Measurements from ENCODE around the gene WDPCP.
"Not testable (repeated sequence)": the region's sequence is repeated elsewhere in the genome, so short reads cannot be mapped to it uniquely, and the experiment has no call there.

The WDPCP gene

DNA sequence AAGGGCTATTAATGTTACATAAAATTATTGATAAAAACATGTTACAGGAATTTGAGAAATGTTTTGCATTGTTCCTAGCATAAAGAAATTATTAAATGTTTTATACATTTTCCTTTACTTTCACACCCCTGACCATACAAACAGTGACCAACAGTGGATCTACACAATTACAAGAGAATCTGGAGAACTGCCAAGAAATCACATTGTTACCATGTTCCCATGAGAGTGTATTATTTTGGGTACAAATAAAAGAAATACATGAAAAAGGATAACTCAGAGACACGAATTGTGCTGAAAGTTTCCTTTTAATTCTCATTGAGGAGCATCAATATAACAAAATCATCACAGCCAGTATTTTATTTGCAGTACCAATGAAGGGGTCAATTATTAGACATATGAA, 150.1 kb downstream of the WDPCP start:
- no peak for DNase-seq

DNA sequence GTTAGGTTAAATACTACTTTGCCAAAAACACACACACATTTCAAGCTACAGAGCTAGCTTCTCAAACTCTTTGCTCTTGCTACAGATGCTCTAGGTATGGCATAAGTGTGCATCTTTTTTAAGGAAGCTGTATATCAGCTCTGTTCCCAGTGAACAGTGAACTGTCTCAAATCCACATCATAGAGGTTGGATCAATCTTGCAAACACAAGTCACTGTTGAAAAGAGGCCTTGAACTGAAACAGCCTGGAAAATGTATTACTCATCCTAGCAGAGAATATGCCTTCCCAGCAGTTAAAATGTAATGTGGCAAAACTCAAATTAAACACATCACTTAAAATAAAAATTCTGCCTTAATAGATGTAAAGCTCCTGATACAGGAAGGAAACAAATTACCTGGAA, 151.8 kb downstream of the WDPCP start:
- no peak for DNase-seq

DNA sequence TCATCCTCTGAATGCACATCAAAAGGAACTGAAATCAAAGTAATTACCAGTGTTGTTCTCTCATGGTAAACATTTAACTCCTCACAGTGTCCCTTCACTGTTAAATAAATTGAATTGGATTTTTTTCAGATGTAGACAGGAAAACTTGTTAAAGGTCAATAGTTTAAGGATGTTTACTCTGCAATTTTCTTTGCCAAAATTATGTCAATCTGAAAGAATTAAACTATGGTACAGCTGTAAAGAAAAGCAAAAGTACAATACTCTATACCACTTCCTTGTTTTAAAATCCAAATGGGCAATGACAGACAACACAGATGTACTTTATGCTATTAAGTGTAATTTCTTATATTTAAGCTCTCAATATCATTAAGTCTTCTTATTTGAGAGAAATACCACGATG, 153.2 kb downstream of the WDPCP start:
- no peak for DNase-seq

DNA sequence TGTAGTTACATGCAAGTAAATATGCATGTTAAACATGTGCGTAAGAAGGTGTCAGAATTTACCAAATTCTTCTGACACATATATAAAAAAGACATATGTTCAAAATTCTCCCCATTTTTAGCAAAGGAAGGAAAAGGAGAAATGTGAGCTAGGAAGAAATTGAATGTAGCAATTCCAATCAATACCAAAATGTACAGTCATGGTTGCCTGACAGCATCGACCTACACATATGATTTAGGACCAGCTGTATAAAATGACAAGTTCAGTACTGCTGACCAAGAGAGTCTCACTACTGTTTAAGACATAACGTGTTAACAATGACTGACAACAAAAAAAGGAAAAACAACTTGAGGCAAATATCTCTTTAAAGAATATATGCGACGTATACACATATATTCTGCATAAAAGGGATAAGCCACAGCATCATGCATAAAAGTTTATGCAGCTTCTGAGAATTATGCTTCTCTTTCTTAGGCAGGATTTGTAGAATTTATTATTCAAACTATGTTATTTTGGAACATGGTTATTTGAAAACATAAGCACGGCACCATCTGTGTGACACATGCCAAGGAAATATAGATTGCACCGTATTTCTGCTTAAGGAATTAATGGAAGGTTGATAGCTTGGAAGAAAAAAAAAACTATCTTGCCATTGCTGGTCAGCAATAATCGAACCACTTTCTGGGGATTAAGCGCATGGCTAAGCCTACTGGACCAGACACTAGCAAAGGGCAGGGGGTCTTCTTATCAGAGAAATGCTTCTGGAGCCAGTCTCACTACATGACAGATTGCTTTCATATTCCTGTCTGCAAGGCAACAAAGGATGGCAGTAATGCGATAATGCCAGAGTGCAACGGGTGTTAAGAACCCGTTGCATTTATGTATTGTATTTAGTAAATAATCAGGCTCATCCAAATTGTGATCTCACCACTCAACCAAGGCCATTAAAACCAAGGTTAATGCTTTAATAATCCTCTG, 154.0 kb downstream of the WDPCP start:
- DNase-seq: no peak

DNA sequence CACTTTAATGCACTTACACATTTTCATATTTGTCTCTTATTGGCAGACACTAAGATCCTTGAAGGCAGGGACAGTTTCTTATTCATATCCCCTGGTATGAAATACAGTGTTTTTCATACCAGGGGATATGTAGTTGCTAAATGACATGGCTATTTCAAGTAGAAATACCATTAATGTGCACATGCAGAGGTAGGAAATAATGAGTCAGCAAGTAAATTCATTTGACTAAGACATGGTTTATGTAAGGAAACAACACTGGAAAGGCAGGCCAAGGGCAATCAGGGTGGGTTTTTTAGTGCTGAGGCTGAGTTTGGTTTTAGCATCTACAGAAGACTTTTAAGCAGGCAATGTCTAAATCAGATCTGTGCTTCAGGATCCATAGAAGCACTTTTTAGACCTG, 155.9 kb downstream of the WDPCP start:
- DNase-seq: no peak

- no peak for DNase-seq
Measured at GRCh38 chr2:63425606-63426005, 162.7 kb downstream of the WDPCP start.

DNA sequence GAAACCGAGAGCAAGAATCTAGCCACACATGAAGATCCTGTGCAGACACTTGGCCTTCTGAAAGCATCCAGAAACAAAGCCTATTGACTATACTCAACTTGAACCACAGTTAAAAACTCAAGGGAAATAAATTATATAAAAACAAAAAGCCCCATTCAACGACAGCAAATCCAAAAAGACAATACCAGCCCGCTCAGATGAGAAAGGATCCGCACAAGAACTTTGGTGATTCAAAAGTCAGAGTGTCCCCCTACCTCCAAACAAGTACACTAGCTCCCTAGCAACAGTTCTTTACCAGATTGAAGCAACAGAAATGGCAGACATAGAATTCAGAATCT, 163.2 kb downstream of the WDPCP start:
- DNase-seq: no peak

DNA sequence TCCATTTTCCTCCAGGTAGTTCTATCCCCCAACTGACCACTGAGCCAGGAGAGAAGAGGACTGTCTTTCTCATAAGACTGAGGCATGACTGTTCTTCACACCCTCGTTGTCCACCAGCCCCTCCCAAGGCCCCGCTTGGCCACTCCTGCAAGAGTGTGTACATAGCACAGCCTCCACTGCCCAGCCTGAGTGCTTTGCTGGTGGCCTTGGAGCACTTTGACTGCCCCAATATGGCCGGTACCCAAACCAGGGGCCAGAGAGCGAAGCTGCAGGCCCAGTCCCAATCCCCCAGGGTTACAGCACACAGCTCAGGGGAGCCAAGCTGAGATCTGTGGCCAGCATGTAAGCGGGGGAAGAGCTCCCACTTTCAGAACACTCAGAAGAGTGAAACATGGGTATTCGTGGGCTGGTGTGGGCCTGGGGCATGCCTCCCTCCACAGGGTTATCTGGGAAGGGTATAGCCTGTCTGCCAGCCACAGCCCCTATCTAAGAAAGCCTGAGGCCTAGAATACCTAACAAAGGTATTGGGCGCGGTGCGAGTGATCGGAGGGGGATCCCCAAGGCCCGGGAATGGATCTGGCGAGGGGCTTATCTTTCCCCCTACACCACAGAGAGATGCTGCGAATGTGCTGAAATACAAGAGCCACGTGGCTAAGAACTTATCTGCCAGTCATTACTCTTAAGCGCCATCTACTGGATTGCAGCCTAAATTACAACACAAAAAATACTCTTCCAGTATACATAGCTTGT, 163.8 kb downstream of the WDPCP start:
- peak; percentile 2 for DNase-seq

DNA sequence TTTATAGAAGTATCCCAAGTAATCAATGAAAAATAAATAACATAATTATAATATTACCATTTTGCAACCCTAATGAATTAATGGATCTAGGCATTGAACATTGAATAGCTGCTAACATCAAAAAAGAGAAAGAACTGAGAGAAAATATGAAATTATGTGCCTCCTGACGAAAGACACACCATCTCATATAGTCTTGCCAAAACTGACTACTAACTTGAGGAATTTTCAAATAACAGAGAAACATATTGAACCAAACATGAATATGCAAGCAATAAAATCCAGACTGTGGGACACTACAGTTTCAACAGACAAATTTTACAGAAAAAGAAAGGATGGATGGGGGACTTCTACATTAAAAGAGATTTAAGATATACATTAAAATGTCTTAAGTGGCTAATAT, 165.7 kb downstream of the WDPCP start:
- no peak for DNase-seq

- no peak for DNase-seq
Measured at GRCh38 chr2:63408530-63408929, 179.7 kb downstream of the WDPCP start.

DNA sequence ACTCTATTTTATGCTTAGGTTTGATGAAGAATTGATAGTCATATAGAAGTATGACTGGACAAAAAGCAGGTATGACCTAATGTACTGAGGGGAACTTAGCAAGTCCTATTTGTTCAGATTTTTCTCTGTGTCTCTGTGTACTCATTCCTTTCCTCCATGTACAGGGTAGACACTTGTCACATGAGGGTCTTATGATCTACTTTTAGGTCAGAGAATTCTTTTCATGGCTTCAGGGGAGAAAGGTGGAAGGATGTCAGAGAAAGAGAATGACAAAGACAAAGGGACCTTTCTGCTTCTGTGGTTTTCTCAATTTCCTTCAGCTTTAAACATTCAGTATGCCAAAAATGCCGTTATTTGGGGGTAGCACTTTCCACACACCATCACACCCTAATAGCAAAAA, 181.6 kb downstream of the WDPCP start:
- DNase-seq: no peak

- no peak for DNase-seq
Measured at GRCh38 chr2:63403820-63404219, 184.5 kb downstream of the WDPCP start.

GRCh38 chr2:63402889-63403288, 185.4 kb downstream of the WDPCP start:
- not testable (repeated sequence) for DNase-seq

DNA sequence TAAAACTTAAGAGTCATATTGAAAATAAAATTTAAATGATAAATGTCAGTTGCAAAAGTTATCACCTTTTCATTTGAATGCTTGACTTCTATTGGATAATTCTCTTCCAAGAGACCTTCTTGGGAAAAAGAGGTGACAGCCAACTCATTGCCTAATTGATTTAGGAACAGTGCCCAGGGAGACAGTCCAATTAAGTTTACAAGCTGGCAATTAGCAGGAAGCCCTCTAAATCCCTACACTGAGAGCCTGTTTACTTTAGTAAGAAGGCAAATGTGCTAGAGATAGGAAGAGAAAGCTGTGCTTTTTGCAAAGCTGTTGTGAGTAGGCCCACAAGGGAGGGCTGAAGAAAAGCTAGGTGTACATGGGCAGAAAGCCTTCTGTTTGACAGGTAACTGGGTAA, 189.1 kb downstream of the WDPCP start:
- no peak for DNase-seq

- no peak for DNase-seq
Measured at GRCh38 chr2:63379451-63379850, 208.8 kb downstream of the WDPCP start.

GRCh38 chr2:63378589-63378988, 209.7 kb downstream of the WDPCP start:
- DNase-seq: no peak

DNA sequence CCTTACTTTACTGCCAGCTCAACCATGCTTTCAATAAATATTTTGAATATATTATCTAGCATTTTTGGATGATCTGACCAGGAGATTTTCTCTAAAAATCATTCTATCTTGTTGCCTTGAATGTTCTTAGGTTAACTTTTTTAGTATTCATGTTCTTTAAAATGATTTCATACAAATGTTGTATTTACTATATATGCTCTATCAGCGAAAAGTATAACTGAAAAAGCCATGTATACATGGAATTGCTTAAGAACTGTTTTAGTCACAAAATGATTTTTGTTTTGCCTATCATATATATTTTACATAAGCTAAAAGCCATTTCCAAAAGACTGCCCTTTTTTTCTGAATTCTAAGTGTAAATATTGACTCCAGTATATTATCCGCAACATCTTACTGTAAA, 213.9 kb downstream of the WDPCP start:
- DNase-seq: no peak

DNA sequence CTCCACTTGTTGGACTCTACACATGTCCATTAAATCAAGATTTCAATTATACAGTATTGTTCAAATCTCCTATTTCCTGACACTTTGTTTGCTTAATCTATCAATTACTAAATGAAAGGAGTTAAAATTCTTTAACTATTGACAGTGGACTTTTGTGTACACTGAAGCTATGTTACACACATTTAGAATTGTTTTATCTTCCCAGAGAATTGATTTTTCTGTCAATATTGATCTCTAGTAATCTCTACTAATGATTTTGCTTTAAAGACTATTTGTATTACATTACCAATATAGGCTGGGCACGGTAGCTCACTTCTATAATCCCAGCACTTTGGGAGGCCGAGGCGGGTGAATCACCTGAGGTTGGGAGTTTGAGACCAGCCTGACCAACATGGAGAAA, 215.7 kb downstream of the WDPCP start:
- DNase-seq: no peak

- no peak for DNase-seq
Measured at GRCh38 chr2:63369146-63369545, 219.1 kb downstream of the WDPCP start.

DNA sequence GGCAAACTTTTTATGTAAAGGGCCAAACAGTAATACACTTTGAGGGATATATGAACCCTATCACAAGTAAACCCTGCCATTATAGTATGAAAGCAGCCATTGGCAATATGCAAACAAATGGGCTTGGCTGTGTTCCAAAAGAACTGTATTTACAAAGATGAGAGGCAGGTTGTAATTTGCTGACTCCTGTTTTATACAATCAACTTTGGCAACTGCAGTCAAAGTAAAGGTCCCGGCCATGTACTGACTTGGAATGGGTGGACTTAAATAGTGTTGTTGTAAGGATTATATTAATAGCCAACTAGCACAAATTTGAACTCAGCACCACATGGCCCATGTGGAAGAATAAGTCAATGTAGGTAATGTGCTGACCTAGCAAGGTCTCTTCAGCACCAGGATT, 223.4 kb downstream of the WDPCP start:
- DNase-seq: no peak

GRCh38 chr2:63357722-63358121, 230.6 kb downstream of the WDPCP start:
- DNase-seq: not testable (repeated sequence)

DNA sequence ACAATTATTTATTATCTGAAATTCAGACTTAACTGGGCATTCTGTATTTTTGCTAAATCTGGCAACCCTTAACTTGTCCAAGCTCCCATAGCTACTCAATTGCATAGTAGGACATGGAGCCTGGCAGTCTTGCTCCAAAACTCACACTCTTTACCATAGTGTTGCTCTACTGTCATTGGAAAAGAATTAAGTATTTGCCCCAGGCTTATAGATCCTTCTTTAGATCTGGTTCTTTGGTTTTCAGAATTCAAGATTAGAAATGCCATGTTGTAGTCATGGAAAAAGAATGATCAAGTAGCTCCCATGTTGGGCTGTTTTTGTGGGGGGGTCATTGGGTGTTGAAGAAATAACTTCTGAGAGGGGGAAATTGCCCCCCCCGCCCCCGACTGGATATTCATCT, 240.9 kb downstream of the WDPCP start:
- no peak for DNase-seq

GRCh38 chr2:63346411-63346810, 241.9 kb downstream of the WDPCP start:
- no peak for DNase-seq

DNA sequence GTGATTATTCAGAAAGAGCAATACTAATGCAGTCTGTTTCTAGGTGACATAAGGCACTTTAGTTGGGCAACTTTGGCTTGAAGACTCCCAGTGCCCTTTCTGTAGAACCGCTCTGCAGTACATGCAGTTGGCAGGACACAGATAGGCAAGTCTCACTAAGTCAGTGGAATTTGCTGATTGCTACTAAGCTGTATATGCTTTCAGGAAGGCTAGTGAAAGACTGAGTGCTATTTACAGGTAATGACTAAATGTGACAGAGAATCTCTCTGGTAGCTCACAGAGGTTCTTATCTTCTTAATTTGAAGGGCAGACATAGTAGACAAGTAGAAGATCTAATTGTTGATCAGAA, 243.0 kb downstream of the WDPCP start:
- DNase-seq: no peak

Measured in activated naive CD4-positive, alpha-beta T cell treated with Interleukin-2 at 50 U/mL for 16 hours (primary cell).